Adipose tissue (tissue), 3 donors: ENCODE measurements around the gene POC1A. TPM values are rescaled to one million over a fixed set of nuclear protein-coding genes. Genes with fewer than 3 reads are reported as not detected.

Experiments used
- H3K27ac ChIP-seq: one replicate; pipeline ENCODE4 v1.5.1; 2013; ENCODE audit warnings: low read depth, low read length
- WGBS, 3 donors: extraction: QIAGEN DNeasy Blood & Tissue Kit; methylation state at CpG; one replicate each; pipeline ENCODE4 v1.1.7; 2013; 5-methylcytosine and 5-hydroxymethylcytosine counted together
- polyA plus RNA-seq, 3 donors: library from polyadenylated mRNA; stranded (reverse); fragments of 200-250 nt; gene quantifications; one replicate each; pipeline ENCODE4 v1.2.3, GENCODE V29; 2013
- donor health status: healthy with polysubstance abuse.
- donor health status: Bipolar disorder and iron deficiency.
- donor health status: healthy.

POC1A gene
- polyA plus RNA-seq, 3 donors = 0.74 to 2.6 (median 0.90) TPM

GRCh38 chr3:52120556-52121463 lies 33.4 kb downstream of the POC1A start:
- 48 to 73% (median 62%) methylated on average over 3 of the region's 3 CpGs for whole genome bisulfite sequencing, 3 donors
- H3K27ac ChIP-seq = no peak overlapping the region

- WGBS, 3 donors = 70 to 92% (median 82%) methylated on average over 6 of the region's 6 CpGs
Measured at GRCh38 chr3:52119826-52120225, 34.4 kb downstream of the POC1A start.

GRCh38 chr3:52119099-52119498 lies 35.1 kb downstream of the POC1A start:
- WGBS, 3 donors = 68 to 80% (median 76%) methylated on average over 5 of the region's 5 CpGs
- H3K27ac ChIP-seq = no peak overlapping the region

More at GRCh38 chr3:52119826-52120225, 34.4 kb downstream of the POC1A start:
- H3K27ac ChIP-seq = no peak overlapping the region

- 90 to 98% (median 93%) methylated on average over 5 of the region's 5 CpGs for WGBS, 3 donors
- no peak overlapping the region for H3K27ac ChIP-seq
Measured at GRCh38 chr3:52118156-52118875, 35.9 kb downstream of the POC1A start.

- WGBS, 3 donors = 82 to 91% (median 89%) methylated on average over 4 of the region's 4 CpGs
- H3K27ac ChIP-seq = no peak overlapping the region
Measured at GRCh38 chr3:52117537-52117936, 36.7 kb downstream of the POC1A start.

- 91 to 96% (median 93%) methylated on average over 6 of the region's 6 CpGs for WGBS, 3 donors
Measured at GRCh38 chr3:52112056-52112455, 42.2 kb downstream of the POC1A start.

GRCh38 chr3:52110502-52110901 lies 43.7 kb downstream of the POC1A start:
- 83 to 92% (median 87%) methylated on average over 2 of the region's 2 CpGs for WGBS, 3 donors
- no peak overlapping the region for H3K27ac ChIP-seq

More at GRCh38 chr3:52112056-52112455, 42.2 kb downstream of the POC1A start:
- H3K27ac ChIP-seq = no peak overlapping the region

GRCh38 chr3:52109611-52110301 lies 44.5 kb downstream of the POC1A start:
- no peak overlapping the region for H3K27ac ChIP-seq
- 50 to 54% (median 51%) methylated on average over 8 of the region's 8 CpGs for WGBS, 3 donors

- WGBS, 3 donors = 54 to 62% (median 55%) methylated on average over 20 of the region's 20 CpGs
- no peak overlapping the region for H3K27ac ChIP-seq
Measured at GRCh38 chr3:52108302-52109232, 45.7 kb downstream of the POC1A start.

GRCh38 chr3:52106951-52107611 lies 47.1 kb downstream of the POC1A start:
- H3K27ac ChIP-seq = no peak overlapping the region
- 96 to 97% (median 97%) methylated on average over 11 of the region's 11 CpGs for WGBS, 3 donors

GRCh38 chr3:52104684-52105640 lies 49.3 kb downstream of the POC1A start:
- no peak overlapping the region for H3K27ac ChIP-seq
- WGBS, 3 donors = 93 to 94% (median 93%) methylated on average over 10 of the region's 10 CpGs

GRCh38 chr3:52102934-52103333 lies 51.3 kb downstream of the POC1A start:
- WGBS, 3 donors = 92 to 98% (median 98%) methylated on average over 4 of the region's 4 CpGs
- no peak overlapping the region for H3K27ac ChIP-seq

GRCh38 chr3:52099001-52099401 lies 55.2 kb downstream of the POC1A start:
- H3K27ac ChIP-seq = no peak overlapping the region
- 47 to 68% (median 66%) methylated on average over 3 of the region's 3 CpGs for WGBS, 3 donors

- WGBS, 3 donors = 83 to 91% (median 84%) methylated on average over 2 of the region's 2 CpGs
- H3K27ac ChIP-seq = no peak overlapping the region
Measured at GRCh38 chr3:52097851-52098507, 56.2 kb downstream of the POC1A start.

- WGBS, 3 donors = 94 to 96% (median 94%) methylated on average over 8 of the region's 8 CpGs
- H3K27ac ChIP-seq = no peak overlapping the region
Measured at GRCh38 chr3:52095990-52096775, 58.0 kb downstream of the POC1A start.
